GM21717 (cell line): Measurements from ENCODE around the gene TANGO2.

ENCODE experiments used
- ATAC-seq: cut with Tn5 transposase; IDR thresholded peaks from one replicate; pipeline ENCODE4 v1.9.1; 2021; ENCODE audit warnings: mild to moderate bottlenecking, moderate library complexity; ENCODE audit not compliant: unreplicated experiment

TANGO2 gene

DNA sequence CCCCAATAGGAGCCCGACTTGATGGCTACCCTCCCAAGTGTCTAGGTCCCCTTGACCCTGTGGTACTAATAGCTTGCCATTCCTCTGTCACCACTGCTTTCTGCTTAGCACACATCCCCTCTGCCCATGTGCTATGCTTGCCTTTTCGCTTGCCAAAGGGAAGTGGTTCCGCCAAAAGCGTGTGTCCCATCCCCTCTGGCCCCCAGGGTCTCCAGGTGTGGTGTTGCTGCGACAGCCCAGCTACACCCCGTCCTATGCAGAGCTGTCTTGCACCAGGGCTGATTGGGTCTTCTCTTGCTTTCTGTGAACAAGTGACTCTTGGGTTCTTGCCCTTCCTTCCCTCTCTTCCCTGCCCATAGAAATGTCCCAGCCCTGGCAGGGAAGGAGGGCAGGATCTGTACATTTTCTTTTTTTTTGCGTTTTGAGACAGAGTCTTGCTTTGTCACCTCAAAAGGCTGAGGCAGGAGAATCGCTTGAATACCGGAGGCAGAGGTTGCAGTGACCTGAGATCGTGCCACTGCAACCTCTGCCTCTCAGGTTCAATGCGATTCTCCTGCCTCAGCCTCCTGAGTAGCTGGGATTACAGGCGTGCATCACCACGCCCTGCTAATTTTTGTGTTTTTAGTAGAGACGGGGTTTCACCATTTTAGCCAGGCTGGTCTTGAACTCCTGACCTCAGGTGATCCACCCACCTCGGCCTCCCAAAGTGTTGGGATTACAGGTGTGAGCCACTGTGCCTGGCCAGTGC is 3.9 kb downstream of the TANGO2 start:
- ATAC-seq, result no peak

DNA sequence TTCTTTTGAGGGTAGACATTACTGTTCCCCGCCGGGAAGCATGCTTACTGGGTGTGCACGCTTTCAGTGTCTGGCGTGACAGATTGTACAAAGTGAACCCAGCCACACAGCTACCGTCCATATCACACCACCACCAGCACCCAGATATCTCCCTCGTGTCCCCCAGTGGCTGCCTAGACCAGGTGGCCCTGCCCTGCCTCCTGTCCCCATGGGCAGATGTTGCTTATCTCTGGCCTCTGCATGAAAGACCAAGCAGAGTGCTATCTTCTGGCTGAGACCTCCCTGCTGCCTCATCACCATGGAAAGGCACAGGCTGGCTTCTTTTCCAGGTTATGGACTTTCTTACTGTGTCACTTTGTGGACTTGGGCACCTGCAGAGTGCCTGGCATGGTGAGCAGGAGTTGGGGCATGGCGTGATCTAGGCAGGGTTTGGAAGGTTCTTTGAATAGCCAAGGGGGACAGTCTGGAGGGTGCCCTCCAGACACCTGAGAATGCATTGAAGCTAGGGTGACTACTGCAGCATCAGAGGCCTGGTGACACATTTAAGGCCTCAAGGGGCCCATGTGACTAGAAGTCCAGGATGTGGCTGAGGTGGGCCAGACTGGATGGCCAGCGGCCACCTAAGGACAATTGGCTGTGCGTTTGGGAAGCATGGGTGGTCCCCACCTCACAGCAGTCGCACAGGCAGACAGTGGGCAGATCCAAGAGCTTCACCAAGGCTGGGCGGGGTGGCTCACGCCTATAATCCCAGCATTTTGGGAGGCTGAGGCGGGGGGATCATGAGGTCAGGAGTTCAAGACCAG is 4.7 kb downstream of the TANGO2 start:
- no peak for ATAC-seq

DNA sequence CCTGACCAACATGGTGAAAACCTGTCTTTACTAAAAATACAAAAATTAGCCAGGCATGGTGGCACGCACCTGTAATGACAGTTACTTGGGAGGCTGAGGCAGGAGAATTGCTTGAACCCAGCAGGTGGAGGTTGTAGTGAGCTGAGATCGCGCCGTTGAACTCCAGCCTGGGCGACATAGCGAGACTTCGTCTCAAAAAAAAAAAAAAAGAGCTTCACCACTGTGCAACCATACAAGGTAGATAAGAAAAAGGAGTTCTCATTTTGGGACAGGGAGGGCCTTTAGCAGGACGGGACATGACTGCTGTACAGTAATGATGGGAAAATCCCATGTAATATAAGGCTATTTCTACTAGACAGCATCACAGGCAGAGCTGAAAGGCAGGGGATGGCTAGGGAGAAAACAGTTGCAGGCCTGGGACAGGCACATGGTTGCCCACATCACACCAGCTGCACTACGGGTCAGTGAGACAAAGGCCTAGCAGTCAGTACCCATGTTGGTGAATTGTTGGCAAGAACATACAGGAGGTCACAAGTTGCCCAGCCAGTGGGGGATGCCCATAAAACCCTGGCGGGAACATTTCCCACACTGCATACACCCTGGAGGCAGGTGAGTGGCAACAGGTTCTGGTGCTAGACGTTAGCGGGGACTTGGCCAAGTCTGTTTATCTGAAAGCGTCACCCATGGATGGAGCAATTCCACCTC is 5.4 kb downstream of the TANGO2 start:
- no peak for ATAC-seq

DNA sequence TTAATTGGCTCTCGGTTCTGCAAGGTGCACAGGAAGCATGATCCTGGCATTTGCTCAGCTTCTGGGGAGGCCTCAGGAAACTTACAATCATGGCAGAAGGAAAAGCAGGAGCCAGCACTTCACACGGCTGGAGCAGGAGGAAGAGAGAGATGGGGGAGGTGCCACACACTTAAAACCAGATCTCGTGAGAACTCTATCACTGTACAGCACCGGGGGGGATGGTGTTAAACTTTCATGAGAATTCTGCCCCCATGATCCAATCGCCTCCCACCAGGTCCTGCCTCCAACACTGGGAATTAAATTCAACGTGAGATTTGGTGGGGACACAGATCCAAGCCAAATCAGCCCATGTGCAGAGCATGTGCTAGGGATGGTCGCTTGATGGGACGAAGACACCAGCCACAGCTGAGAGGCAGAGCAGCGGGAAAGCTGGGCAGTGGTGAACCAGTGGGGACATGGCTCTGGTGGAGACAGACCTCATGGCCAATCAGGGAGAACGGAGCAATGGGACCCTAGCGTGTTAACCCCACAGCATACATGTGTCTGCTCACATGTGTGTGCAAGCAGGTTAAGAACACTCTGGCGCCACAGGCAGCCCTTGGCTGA is 6.2 kb downstream of the TANGO2 start:
- ATAC-seq, result no peak

DNA sequence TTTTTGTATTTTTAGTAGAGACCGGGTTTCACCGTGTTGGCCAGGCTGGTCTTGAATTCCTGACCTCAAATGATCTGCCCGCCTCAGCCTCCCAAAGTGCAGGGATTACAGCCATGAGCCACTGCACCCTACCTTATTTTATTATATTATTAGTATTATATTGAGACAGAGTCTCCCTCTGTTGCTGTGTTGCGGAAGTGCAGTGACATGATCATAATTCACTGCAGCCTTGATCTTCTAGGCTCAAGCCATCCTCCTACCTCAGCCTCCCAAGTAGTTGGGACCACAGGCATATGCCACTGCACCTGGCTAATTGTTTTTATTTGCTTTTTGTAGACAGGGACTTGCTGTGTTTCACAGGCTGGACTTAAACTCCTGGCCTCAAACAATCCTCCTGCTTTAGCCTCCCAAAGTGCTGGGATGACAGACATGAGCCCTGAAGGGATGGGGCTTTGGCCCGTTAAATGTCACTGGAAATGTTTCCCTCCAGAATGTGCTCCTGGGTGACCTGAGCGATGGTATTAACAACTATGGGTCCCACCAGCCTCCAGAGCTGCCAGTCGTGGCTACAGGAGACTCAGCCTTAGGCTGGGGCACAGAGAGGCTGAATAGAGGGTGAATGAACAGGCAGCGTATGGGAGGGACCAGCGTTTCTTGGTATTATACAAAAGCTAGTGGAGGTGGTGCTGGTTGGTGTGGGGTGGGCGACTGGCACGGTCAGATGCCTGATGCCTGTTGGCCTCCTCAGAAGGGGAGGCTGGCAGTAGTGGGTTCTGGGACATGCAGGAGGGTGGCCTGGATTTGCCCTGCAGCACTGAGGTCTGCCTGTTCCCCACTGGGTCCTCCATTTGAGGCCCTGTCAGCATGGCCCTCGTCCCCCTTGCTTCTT is 7.3 kb downstream of the TANGO2 start:
- ATAC-seq, result no peak

DNA sequence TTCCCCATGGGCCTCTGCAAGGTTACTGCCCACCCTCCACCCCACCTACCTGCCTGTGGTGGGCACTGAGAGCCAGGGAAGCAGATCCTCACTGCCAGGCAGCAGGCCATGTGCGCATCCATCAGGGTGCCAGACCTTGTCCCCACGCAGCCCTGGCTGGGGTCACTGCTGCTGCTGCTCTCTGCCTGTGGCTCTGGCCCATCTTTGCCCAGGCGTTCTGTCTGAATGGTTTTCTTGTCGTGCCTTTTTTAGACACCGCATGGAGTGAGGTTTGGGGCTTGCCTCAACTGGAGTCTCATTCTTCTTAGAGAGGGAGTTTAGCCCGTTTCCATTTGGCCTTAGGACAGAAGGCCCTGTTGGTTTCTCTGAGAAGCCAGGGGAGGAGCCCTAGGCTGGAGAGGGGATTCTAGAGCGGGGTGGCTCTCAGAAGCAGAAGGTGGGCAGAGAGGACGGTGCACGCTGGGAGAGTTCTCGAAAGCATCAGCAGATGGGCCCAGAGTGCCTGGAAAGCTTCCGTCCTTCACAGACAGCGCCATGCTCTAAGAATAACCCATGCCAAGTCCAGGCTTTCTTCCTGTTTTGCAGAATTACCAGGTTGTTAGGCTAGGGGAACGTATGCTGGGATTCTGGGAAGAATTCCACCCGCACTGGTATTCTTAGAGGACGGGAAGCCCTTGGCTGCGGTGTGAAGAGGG is 8.1 kb downstream of the TANGO2 start:
- no peak for ATAC-seq

DNA sequence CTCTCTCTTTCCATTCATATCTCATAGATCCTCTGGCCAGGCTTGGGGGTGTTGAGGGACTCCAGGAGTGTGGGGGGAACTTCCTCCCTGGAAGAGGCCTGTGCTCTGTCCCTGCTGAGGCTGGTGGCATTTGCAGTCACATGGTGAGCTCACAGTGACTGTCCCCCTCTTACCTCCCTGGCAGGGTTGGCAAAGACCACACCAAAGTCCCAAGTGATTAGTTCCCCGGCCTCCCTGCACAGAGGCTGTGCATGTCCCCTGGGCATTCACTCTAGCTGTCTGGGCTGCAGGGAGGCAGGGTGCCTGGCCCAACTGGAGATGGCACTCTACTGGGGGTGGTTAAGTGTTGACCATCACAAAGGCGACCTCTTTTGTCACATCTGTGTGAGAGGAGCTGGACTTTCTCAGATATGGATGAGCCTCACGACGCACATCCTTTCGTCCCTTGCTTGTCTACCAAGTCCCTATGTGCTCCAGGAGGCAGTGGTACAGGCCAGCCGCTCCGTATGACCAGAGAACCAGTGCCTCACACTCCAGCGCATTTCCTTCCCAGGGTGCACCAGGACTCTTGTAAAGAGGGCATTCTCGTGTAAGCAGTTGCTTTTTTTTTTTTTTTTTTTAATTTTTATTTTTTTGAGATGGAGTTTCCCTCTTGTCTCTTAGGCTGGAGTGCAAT is 8.8 kb downstream of the TANGO2 start:
- ATAC-seq, result no peak

DNA sequence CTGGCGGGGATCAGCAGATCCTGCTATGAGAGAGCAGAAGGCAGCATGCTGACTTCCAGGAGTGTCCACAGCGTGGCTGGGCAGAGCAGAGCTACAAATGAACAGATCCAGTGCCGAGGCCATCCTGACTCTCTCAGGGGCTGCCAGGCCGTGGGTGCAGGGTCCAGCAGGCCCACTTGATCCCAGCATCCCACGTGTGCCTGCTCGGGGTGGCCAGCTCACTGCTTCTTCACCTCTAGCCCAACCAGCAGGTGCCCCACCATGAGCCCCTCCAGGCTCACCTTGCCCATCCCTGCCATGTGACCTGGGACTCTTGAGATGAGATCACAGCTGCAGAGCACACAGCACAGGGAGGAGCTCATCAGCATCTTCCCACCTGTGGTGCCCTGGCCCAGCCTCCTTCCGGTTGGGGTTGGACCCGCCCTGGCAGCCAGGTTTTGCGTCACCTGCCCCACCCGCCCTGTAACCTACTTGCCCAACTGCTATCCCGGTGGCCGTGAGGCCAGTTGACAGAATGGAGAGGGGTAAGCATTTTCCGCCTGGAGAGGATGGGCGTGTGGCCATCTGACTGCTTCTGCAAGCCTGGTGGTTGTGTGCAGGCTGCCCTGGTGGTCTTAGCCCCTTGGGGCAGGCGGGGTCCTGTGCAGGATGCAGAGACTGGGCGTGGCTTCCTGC is 11.0 kb downstream of the TANGO2 start:
- no peak for ATAC-seq

DNA sequence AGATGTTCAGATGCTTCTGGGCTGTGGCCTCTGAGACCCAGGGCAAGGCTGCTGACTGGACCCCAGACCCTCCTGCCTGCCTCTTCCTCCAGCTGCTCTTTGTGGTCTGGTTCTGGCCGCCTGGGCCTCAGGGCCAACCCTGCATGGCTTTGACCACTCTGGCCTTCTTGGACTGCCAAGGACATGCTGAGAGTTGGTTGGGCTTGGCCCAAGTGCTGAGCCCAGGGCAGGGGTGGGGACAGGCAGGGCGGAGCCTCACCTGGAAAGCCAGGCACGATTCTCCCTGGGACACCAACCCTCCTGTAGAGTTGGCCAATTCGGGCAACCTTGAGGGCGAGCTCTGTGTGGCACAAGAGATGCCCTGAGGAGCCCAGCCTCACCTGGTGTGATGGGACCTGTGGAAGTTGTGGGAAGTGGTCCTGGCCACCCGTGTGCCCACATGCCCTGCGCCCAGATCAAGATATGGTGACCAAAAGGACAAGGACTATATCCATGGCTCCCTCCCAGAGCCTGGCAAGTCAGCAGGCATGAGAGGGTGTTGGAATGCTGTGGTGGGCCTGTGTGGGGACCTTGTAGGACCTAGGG is 11.6 kb downstream of the TANGO2 start:
- no peak for ATAC-seq

DNA sequence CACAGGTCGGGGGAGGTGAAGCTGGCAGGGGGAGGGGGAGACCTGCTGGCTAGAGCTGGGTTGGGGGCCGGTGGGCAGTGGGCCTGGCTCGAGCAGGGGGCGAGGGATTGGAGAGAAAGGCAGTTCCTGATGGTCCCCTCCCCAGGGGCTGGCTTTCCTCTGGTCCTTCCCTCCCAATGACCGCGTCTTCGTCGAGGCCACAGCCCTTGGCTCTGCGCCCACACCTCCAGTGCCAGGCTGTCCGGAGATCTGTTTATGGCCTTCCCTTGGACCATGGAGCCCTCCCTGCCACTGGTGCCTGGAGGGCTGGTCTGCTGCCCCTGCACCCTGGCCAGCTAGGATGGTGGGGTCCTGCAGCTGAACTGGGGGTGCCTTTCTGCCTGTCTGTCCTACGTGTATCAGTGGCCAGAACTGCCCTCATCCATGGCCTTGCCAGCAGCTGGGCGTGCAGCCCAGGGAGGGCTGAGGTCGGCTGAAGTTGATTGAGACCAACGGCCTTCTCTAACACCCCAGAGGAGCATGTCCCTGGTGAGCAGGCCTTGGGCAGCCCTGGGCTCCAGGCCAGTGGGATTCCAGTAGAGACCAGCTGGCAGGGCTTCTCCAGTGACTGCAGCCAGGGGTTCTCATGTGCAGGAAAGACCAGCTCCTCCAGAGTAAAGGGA is 12.3 kb downstream of the TANGO2 start:
- no peak for ATAC-seq

DNA sequence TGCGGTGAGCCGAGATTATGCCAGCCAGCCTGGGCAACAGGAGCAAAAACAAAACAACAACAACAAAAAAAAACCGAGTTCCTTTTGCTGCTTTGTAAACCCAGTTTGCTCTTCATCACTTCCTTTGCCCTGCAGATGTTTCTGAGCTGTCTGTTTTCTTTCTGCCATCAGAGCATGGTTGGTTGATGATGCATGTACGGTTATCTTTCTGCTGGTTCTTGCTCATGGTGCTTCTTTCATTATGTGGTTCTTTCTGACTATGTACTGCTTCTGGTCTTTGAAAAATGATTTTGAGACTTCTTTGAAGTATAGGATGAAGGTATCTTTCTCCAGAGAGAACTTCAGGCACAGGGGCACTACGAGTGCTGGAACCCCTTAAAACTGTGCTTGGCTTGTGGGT is 13.2 kb downstream of the TANGO2 start:
- ATAC-seq, result no peak

DNA sequence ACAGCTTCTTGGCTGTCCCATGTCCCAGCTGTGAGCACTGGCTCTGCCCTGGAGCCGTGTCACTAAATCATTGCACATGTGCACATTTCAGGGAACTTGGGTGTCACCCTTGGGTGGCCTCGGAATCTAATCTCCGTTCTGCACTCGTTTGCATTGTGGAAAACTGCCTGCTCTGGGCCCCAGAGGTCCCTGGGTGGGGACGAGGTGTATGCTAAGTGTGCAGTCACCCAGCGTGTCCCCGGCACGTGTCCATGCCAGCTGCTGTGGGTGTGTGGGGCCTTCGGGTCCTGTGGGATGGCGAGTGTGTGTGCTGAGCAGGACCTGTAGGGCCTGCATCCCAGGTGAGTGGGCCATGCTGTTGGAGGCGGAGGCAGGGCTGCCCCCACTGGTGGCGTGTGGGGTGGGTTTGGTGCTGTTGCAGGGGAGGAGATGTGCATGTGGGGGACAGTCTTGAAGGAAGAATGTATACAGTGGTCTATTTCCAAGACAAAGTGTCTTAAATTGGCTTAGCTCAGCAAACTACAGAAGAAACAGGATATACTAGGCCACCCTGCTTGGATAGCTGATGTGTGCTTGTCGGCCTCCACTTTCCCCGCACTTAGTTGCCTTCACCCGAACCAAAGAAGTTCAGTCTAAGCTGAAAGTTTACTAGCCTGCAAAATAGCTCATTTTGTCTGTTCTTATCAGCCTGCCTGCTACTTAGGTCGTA is 14.6 kb downstream of the TANGO2 start:
- ATAC-seq, result no peak

DNA sequence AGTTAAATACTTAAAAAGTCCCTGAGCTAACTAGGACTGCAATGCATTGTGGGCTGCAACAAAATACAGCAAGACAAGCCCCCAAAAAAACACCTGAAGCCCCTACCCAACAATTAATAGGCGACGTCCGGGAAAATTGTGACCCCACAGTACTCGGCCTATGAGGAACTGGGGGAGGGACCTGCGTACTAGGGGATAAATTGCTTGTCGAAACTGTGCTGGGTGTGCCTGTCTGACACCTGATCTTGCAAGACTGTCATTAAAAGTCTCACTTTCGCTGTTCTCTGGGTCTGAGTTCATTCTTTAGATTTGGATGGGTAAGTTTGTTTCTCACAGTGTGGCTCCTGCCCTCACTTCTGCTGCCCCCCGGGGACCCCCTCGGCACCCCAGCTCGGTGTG is 15.2 kb downstream of the TANGO2 start:
- no peak for ATAC-seq

DNA sequence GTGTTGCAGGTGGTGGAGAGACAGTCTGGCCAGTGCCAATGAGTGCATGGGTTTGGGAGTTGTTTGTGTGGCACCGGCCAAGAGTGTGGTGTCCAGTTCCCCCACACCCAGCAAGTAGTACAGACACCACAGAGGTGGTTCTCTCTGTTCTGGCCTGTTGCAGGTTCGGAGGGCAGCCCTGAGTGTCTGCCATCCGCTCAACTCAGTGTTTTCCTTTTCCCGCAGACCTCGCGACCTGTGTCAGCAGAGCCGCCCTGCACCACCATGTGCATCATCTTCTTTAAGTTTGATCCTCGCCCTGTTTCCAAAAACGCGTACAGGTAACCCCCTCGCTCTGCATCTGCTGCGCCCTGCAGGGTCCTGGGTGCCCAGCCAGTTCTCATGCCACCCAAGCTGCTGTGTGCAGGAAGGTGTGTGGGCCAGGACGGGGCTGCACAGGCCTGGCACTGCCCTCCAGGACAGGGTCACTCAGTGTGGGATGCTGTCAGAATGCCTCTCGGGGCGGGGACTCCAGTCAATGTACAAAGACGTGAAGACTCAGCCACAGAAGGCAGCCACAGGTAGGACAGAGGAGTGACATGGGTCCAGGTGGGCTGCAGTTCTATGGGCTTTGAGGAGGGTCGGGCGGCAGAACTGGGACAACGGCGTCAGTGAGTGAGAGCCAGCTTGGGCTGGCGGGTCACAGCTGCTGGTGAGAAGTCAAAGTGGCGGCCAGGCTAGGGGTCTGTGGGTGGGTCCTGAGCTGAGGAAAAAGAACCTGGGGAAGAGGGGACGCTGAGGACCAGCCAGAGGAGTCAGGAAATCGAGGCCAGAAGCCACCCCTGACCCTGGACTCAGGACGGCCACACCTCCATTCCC is 15.9 kb downstream of the TANGO2 start:
- ATAC-seq, result no peak

DNA sequence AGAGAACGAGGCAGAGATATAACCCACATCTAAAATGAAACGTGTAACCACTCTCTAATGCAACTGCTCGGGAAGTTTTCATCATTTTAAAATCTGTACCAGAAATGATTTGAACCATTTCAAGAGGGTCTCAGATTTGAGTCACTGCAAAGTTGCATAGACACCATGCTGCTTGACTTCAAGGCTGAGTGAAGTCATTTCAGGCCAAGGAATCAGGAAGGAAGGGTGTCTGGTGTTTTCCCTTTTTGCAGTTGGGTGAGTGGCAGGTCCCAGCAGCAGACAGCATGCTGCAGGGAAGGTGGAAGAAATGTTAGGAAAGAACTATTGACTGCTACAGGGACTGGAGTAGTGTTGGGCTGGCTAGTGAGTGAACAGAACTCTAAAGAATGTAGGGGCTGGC is 16.5 kb downstream of the TANGO2 start:
- no peak for ATAC-seq

DNA sequence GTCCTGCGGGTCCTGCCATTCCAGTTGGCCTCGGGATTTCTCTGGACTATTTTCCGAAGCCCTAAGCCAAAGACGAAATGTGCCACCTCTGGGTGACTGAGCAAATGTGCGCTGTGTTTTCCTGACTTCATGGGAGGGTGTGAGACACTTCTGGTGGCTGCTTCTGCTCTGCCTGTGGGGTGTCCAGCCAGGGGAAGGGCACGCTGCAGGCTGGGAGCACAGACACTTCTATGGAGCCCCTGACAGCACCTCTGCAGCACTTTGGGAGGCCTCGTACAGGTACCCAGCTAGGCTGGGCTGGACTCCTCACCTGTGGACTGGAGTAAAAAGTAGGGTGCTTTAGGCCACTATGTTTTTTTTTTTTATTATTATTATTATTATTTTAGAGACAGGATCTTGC is 17.7 kb downstream of the TANGO2 start:
- ATAC-seq, result no peak
